HepG2 (cell line): ENCODE measurements around the gene PTGR2. TPM values are rescaled to one million over a fixed set of nuclear protein-coding genes. Genes with fewer than 3 reads are reported as not detected.
A peak's percentile ranks its signal among the peaks of the same experiment; 100 is the strongest.

Source experiments
- CC2D1A ChIP-seq: sonication (generic); formaldehyde crosslinking; IDR thresholded peaks from 2 replicates; pipeline ENCODE4 v1.8.1; 2023; ENCODE audit warnings: mild to moderate bottlenecking, missing genetic modification reagents
- GABPB1 ChIP-seq: IDR thresholded peaks from 2 replicates; pipeline ENCODE4 v1.6.1; 2016; ENCODE audit warnings: mild to moderate bottlenecking, missing genetic modification reagents, moderate library complexity, missing compliant biosample characterization
- MEIS2 ChIP-seq: sonication (generic); formaldehyde crosslinking; IDR thresholded peaks from 2 replicates; pipeline ENCODE4 v1.9.0; 2021; ENCODE audit warnings: mild to moderate bottlenecking, missing genetic modification reagents
- MTF2 ChIP-seq: sonication (generic); formaldehyde crosslinking; IDR thresholded peaks from 2 replicates; pipeline ENCODE4 v1.5.0; 2020; ENCODE audit warnings: missing genetic modification reagents, borderline replicate concordance
- NCOR1 ChIP-seq: fragments of 200-600 bp; sonication (generic); IDR thresholded peaks from 2 replicates; pipeline ENCODE4 v1.7.0; 2017; ENCODE audit warnings: antibody characterized with exemption, low read length, borderline replicate concordance
- SOX13 ChIP-seq, 3 experiments: fragments of 450-650 bp in 1 of 3; sonication (generic) in 1 of 3; formaldehyde crosslinking in 1 of 3; IDR thresholded peaks in 2 of 3; conservative IDR thresholded peaks in 1 of 3; 2 replicates each; pipeline versions ENCODE4 v1.5.0 to v1.6.1; 2016 to 2020; ENCODE audit warnings: antibody characterized with exemption in 1 of 3, mild to moderate bottlenecking in 1 of 3, missing compliant biosample characterization in 1 of 3, missing genetic modification reagents in 1 of 3, moderate library complexity in 1 of 3
- SP5 ChIP-seq: IDR thresholded peaks from 2 replicates; pipeline ENCODE4 v1.6.1; 2016; ENCODE audit warnings: low read depth, borderline replicate concordance
- TEAD2 ChIP-seq: sonication (generic); formaldehyde crosslinking; IDR thresholded peaks from 2 replicates; pipeline ENCODE4 v1.9.0; 2021; ENCODE audit warnings: missing genetic modification reagents
- ZBTB21 ChIP-seq: sonication (generic); formaldehyde crosslinking; IDR thresholded peaks from 2 replicates; pipeline ENCODE4 v1.4.0; 2020; ENCODE audit warnings: missing genetic modification reagents
- ZMYM2 ChIP-seq: sonication (generic); formaldehyde crosslinking; IDR thresholded peaks from 2 replicates; pipeline ENCODE4 v1.8.0; 2022; ENCODE audit warnings: mild to moderate bottlenecking, missing genetic modification reagents
- ZNF12 ChIP-seq: sonication (generic); formaldehyde crosslinking; IDR thresholded peaks from 2 replicates; pipeline ENCODE4 v1.5.0; 2020; ENCODE audit warnings: missing genetic modification reagents
- ZNF232 ChIP-seq: sonication (generic); formaldehyde crosslinking; IDR thresholded peaks from 2 replicates; pipeline ENCODE4 v1.4.0; 2020; ENCODE audit warnings: missing genetic modification reagents, borderline replicate concordance
- ZNF660 ChIP-seq: sonication (generic); formaldehyde crosslinking; IDR thresholded peaks from 2 replicates; pipeline ENCODE4 v1.5.1; 2020; ENCODE audit warnings: mild to moderate bottlenecking, low read depth, missing genetic modification reagents, borderline replicate concordance
- polyA plus RNA-seq, 8 experiments: library from polyadenylated mRNA; depleted of rRNA in 3 of 8; stranded (reverse) in 7 of 8; unstranded in 1 of 8; fragments of >200 nt; fragmentation: Illumina TruSeq in 4 of 8; extraction: Trizol in 4 of 8; gene quantifications; 2 replicates each; pipeline versions ENCODE4 v1.2.1 to v1.2.3, GENCODE V29; 2011 to 2016; ENCODE audit warnings: low read depth in 4 of 8, missing spikeins in 1 of 8, mixed read lengths in 1 of 8; ENCODE audit not compliant: insufficient read depth in 1 of 8
- total RNA-seq, 5 experiments: library from RNA; depleted of rRNA; stranded (reverse); fragments of >200 nt; fragmentation: Illumina TruSeq; extraction: Trizol; gene quantifications; 2 replicates each; pipeline ENCODE4 v1.2.3, GENCODE V29; 2016; ENCODE audit warnings: low read depth in 1 of 5
- TF ChIP-seq, protein P1 (sequence below): sonication (generic); formaldehyde crosslinking; IDR thresholded peaks from 2 replicates; pipeline ENCODE4 v1.5.0; 2020; ENCODE audit warnings: missing genetic modification reagents
- TF ChIP-seq, protein P2 (sequence below): sonication (generic); formaldehyde crosslinking; IDR thresholded peaks from 2 replicates; pipeline ENCODE4 v1.4.0; 2020; ENCODE audit warnings: missing genetic modification reagents, mild to moderate bottlenecking, borderline replicate concordance
- TF ChIP-seq, protein P3 (sequence below), 2 experiments: sonication (generic) in 1 of 2; formaldehyde crosslinking in 1 of 2; IDR thresholded peaks; 2 replicates each; pipeline versions ENCODE4 v1.4.0 to v1.6.1; 2018 to 2020; ENCODE audit warnings: missing genetic modification reagents in 2 of 2, borderline replicate concordance in 1 of 2, low read depth in 1 of 2, mild to moderate bottlenecking in 1 of 2, missing biosample characterization in 1 of 2
- TF ChIP-seq, protein P4 (sequence below): sonication (generic); formaldehyde crosslinking; IDR thresholded peaks from 2 replicates; pipeline ENCODE4 v1.8.1; 2022; ENCODE audit warnings: mild to moderate bottlenecking, missing genetic modification reagents
- TF ChIP-seq, protein P5 (sequence below): sonication (generic); formaldehyde crosslinking; IDR thresholded peaks from 2 replicates; pipeline ENCODE4 v1.5.1; 2020; ENCODE audit warnings: missing genetic modification reagents, mild to moderate bottlenecking, borderline replicate concordance
- TF ChIP-seq, protein P6 (sequence below): sonication (generic); formaldehyde crosslinking; IDR thresholded peaks from 2 replicates; pipeline ENCODE4 v1.9.0; 2022; ENCODE audit warnings: missing genetic modification reagents, mild to moderate bottlenecking, borderline replicate concordance

Gene PTGR2
- total and polyA plus RNA-seq, 2 of the 13 experiments (the other 11 are each of a cell fraction or from before 2014, with no cell fraction given) = 3.0 to 4.3 TPM

DNA sequence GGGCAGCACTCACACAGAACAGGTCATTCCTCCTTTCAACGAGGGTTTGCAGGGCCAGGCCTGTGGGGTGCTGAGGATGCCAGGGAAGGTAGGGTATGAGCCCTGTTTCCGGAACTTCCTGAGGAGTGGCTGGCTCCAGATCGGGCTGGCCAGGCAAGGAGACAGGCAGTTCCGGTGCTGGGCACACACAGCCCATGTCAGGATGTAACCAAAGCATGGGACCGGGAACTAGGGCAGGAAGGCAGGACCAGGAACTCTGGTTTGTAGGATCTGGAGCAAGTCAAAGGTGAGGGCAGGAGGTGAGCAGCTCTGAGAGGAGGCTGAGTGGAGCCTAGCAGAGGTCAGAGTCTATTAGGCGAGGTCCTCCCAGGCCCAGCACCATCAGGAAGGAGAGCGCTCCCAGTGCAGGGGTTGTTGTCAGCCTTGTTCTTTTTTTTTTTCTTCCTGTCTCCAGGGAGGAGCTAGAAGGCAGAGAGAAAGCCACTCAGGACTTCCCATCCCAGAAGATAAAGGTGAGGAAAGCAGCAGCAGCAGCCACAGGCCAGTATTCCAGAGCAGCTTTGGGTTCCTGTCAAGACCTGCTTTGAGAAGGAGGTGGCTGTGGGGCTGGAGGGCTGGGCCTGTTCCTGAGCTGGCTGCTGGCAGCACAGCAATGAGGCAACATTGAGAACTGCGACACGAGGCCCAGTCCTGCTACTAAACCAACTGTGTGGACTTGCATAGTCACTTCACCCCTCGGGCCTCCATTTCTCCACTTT lies 49.0 kb upstream of the PTGR2 start (continued):
- TF ChIP-seq TEAD2 (CRISPR knock-in tag) (no peak), ZNF660 (CRISPR knock-in tag) (no peak), MEIS2 (CRISPR knock-in tag) (no peak), ZNF12 (CRISPR knock-in tag) (no peak), SP5 (0 out of 2 replicates have a peak, but pooled peaks have one; percentile 8), ZNF232 (no peak), ZMYM2 (CRISPR knock-in tag) (no peak), NCOR1 (no peak), CC2D1A (CRISPR knock-in tag) (no peak), ZBTB21 (no peak), SOX13 (IDR thresholded peaks at IDR 0.05) (no peak), SOX13 (CRISPR knock-in tag; conservative IDR thresholded peaks at IDR 0.05 in 1 of 2, IDR thresholded peaks at IDR 0.05 in 1 of 2) (no peak), MTF2 (no peak), GABPB1 (CRISPR knock-in tag) (peak; percentile 67)
- TF ChIP-seq, protein P1, sequence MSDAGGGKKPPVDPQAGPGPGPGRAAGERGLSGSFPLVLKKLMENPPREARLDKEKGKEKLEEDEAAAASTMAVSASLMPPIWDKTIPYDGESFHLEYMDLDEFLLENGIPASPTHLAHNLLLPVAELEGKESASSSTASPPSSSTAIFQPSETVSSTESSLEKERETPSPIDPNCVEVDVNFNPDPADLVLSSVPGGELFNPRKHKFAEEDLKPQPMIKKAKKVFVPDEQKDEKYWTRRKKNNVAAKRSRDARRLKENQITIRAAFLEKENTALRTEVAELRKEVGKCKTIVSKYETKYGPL (CRISPR knock-in tag) = no peak
- TF ChIP-seq, protein P2, sequence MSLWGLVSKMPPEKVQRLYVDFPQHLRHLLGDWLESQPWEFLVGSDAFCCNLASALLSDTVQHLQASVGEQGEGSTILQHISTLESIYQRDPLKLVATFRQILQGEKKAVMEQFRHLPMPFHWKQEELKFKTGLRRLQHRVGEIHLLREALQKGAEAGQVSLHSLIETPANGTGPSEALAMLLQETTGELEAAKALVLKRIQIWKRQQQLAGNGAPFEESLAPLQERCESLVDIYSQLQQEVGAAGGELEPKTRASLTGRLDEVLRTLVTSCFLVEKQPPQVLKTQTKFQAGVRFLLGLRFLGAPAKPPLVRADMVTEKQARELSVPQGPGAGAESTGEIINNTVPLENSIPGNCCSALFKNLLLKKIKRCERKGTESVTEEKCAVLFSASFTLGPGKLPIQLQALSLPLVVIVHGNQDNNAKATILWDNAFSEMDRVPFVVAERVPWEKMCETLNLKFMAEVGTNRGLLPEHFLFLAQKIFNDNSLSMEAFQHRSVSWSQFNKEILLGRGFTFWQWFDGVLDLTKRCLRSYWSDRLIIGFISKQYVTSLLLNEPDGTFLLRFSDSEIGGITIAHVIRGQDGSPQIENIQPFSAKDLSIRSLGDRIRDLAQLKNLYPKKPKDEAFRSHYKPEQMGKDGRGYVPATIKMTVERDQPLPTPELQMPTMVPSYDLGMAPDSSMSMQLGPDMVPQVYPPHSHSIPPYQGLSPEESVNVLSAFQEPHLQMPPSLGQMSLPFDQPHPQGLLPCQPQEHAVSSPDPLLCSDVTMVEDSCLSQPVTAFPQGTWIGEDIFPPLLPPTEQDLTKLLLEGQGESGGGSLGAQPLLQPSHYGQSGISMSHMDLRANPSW (CRISPR knock-in tag) = no peak
- TF ChIP-seq, protein P3, sequence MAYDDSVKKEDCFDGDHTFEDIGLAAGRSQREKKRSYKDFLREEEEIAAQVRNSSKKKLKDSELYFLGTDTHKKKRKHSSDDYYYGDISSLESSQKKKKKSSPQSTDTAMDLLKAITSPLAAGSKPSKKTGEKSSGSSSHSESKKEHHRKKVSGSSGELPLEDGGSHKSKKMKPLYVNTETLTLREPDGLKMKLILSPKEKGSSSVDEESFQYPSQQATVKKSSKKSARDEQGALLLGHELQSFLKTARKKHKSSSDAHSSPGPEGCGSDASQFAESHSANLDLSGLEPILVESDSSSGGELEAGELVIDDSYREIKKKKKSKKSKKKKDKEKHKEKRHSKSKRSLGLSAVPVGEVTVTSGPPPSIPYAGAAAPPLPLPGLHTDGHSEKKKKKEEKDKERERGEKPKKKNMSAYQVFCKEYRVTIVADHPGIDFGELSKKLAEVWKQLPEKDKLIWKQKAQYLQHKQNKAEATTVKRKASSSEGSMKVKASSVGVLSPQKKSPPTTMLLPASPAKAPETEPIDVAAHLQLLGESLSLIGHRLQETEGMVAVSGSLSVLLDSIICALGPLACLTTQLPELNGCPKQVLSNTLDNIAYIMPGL (CRISPR knock-in tag; IDR thresholded peaks at IDR 0.05; ENCODE audit: borderline replicate concordance in 1 of 2, low read depth in 1 of 2) = peak in 1 of 2 experiments; percentile 63; a peak in 1 of 4 replicates
- TF ChIP-seq, protein P4, sequence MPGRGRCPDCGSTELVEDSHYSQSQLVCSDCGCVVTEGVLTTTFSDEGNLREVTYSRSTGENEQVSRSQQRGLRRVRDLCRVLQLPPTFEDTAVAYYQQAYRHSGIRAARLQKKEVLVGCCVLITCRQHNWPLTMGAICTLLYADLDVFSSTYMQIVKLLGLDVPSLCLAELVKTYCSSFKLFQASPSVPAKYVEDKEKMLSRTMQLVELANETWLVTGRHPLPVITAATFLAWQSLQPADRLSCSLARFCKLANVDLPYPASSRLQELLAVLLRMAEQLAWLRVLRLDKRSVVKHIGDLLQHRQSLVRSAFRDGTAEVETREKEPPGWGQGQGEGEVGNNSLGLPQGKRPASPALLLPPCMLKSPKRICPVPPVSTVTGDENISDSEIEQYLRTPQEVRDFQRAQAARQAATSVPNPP (CRISPR knock-in tag) = no peak
- TF ChIP-seq, protein P5, sequence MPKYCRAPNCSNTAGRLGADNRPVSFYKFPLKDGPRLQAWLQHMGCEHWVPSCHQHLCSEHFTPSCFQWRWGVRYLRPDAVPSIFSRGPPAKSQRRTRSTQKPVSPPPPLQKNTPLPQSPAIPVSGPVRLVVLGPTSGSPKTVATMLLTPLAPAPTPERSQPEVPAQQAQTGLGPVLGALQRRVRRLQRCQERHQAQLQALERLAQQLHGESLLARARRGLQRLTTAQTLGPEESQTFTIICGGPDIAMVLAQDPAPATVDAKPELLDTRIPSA (CRISPR knock-in tag) = no peak
- TF ChIP-seq, protein P6, sequence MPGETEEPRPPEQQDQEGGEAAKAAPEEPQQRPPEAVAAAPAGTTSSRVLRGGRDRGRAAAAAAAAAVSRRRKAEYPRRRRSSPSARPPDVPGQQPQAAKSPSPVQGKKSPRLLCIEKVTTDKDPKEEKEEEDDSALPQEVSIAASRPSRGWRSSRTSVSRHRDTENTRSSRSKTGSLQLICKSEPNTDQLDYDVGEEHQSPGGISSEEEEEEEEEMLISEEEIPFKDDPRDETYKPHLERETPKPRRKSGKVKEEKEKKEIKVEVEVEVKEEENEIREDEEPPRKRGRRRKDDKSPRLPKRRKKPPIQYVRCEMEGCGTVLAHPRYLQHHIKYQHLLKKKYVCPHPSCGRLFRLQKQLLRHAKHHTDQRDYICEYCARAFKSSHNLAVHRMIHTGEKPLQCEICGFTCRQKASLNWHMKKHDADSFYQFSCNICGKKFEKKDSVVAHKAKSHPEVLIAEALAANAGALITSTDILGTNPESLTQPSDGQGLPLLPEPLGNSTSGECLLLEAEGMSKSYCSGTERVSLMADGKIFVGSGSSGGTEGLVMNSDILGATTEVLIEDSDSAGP = peak; percentile 56; the same call in 1 of the 2 replicates
